Measurements from ENCODE around the gene LZTR1.

Gene LZTR1

DNA sequence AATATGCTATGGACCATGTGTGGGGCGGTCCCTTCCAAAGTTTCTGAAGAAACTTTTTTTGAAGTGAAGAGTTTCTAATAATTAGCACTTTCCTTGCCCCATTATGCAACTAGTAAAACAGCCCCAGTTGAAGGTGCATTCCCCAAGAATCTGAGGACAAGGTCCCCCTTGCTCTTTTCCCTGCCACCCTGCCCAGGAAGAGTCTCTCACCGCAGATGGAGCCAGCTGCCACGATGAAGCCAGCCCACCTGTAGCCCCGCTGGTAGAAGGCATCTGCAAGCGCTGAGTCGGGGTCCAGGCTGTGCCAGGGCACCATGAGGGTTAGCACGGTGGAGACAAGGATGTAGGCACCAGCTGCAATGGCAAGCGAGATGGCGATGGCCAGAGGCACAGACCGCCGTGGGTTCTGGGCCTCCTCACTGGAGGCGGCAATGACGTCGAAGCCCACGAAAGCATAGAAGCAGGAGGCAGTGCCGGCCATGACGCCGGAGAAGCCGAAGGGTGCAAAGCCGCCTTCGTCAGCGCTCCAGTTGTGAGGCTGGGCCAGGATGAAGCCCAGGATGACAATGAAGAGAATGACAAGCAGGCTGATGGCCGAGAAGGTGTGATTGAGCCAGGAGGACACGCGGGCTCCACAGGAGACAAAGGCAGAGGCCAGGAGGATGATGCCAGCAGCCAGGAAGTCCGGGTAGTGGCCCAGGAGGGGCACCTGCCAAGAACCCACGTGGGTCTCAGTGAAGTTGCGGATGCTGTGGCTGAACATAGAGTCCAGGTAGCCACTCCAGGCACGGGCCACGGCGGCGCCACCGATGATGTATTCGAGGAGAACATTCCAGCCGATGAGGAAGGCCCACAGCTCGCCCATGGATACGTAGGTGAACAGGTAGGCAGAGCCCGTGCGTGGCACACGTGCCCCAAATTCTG lies 48.8 kb downstream of the LZTR1 start:
- Histone ChIP-seq H3K27ac (ENCODE audit: low read length) (no peak overlapping the region), H3K4me3 (ENCODE audit: low read length) (no peak overlapping the region), H3K4me2 (ENCODE audit: low read length) (no peak overlapping the region), H4K20me1 (ENCODE audit: insufficient read depth, low read length) (no peaks in the 10 kb centered on the region), H3K36me3 (replicated peaks; ENCODE audit: low read depth, low read length) (no peaks in the 10 kb centered on the region), H3K4me1 (ENCODE audit: low read length) (peaks cover 6% of the 10 kb centered on the region), H3K9me3 (ENCODE audit: insufficient read depth, low read length) (no peaks in the 10 kb centered on the region), H2AFZ (ENCODE audit: low read depth, low read length) (no peak overlapping the region), H3K9ac (ENCODE audit: low read length) (no peak overlapping the region), H3K27me3 (ENCODE audit: low read depth, low read length) (0 out of 2 replicates have a peak, but pooled peaks cover 3% of the 10 kb centered on the region), H3K79me2 (ENCODE audit: low read length) (no peaks in the 10 kb centered on the region)
- no peak for TF ChIP-seq EZH2phosphoT487 (IDR thresholded peaks at IDR 0.05; ENCODE audit: low read depth)
- TF ChIP-seq, protein P1, sequence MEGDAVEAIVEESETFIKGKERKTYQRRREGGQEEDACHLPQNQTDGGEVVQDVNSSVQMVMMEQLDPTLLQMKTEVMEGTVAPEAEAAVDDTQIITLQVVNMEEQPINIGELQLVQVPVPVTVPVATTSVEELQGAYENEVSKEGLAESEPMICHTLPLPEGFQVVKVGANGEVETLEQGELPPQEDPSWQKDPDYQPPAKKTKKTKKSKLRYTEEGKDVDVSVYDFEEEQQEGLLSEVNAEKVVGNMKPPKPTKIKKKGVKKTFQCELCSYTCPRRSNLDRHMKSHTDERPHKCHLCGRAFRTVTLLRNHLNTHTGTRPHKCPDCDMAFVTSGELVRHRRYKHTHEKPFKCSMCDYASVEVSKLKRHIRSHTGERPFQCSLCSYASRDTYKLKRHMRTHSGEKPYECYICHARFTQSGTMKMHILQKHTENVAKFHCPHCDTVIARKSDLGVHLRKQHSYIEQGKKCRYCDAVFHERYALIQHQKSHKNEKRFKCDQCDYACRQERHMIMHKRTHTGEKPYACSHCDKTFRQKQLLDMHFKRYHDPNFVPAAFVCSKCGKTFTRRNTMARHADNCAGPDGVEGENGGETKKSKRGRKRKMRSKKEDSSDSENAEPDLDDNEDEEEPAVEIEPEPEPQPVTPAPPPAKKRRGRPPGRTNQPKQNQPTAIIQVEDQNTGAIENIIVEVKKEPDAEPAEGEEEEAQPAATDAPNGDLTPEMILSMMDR (IDR thresholded peaks at IDR 0.05; ENCODE audit: low read depth, low read length) = no peak

DNA sequence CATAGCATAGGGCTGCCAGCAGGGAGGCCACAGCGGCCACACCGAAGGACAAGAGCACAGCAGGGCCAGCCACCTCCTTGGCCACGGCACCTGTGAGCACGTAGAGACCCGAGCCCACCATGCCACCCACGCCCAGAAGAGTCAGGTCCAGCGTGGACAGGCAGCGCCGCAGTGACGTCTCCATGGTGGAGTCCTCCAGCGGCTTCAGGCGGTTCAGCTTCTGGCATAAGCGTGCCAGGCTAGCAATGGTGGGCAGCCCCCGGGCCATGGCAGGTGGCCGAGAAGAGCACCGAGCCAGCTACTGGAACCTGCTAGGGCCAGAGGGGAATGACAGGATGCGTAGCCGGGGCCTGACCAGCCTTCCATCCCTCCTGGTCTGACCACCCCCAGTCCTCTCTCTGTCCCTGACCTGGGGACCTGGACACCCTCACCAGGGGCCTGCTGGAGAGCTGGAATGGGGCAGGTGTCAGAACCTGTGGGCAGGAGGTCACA lies 49.5 kb downstream of the LZTR1 start:
- Histone ChIP-seq H3K9ac (ENCODE audit: low read length) (no peak overlapping the region), H3K4me1 (ENCODE audit: low read length) (peaks cover 11% of the 10 kb centered on the region), H3K27me3 (ENCODE audit: low read depth, low read length) (0 out of 2 replicates have a peak, but pooled peaks cover 3% of the 10 kb centered on the region), H4K20me1 (ENCODE audit: insufficient read depth, low read length) (no peaks in the 10 kb centered on the region), H2AFZ (ENCODE audit: low read depth, low read length) (no peak overlapping the region), H3K36me3 (replicated peaks; ENCODE audit: low read depth, low read length) (no peaks in the 10 kb centered on the region), H3K4me2 (ENCODE audit: low read length) (no peak overlapping the region), H3K27ac (ENCODE audit: low read length) (no peak overlapping the region), H3K79me2 (ENCODE audit: low read length) (no peaks in the 10 kb centered on the region), H3K4me3 (ENCODE audit: low read length) (no peak overlapping the region), H3K9me3 (ENCODE audit: insufficient read depth, low read length) (no peaks in the 10 kb centered on the region)
- no peak for TF ChIP-seq EZH2phosphoT487 (IDR thresholded peaks at IDR 0.05; ENCODE audit: low read depth)
- TF ChIP-seq, protein P1 (IDR thresholded peaks at IDR 0.05; ENCODE audit: low read depth, low read length) = no peak

DNA sequence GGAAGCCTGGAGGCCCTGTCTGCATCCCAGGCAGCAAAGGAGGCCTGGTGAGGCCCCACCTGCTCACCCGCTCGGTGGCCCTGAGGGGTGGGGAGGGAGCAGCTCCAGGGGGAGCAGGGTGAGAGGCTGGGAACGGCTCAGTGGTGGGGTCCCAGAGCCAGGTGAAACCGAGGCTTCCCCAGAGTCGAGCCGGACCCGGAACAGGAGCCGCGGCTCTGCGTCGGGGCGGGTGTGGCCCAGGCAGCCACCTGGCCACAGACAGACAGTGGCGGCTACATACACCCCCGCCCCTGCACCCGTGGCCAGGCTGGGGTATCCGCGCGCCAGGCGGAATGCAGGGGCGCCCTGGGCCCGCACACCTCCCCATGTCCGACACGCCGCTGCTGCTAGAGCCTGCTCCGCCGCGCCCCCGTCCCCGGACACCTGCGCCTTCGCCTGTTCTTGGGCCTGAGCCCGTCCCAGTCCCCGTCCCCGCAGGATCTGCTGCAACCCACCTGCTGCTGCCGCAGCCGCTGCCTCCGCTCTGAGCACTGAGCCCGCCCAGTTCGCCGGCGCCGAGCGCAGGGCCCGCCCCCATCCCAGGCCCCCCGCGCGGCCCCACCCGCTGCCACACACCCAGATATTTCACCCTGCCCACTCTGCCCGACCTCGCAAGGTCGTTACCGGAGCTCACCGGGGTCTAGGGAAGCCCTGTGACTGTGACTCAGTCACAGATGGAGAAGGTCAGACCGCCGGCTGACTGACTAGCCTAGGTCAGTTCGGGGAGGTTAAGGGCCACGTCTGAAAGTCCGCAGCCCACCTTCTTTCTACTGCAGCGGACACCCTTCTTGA lies 50.2 kb downstream of the LZTR1 start, which contains the start of gene SLC7A4:
Gene SLC7A4, minus strand, starts transcription at position 525 of the 831 bp plus-strand sequence. CDS start 749 bp downstream, outside the sequence.
- Histone ChIP-seq H3K9me3 (ENCODE audit: insufficient read depth, low read length) (no peaks in the 10 kb centered on the region), H3K36me3 (replicated peaks; ENCODE audit: low read depth, low read length) (no peaks in the 10 kb centered on the region), H3K9ac (ENCODE audit: low read length) (no peak within 1 kb of the TSS), H3K4me3 (ENCODE audit: low read length) (no peak within 1 kb of the TSS), H3K79me2 (ENCODE audit: low read length) (no peaks in the 10 kb centered on the region), H2AFZ (ENCODE audit: low read depth, low read length) (no peak within 1 kb of the TSS), H3K27ac (ENCODE audit: low read length) (no peak within 1 kb of the TSS), H4K20me1 (ENCODE audit: insufficient read depth, low read length) (no peaks in the 10 kb centered on the region), H3K4me2 (ENCODE audit: low read length) (no peak within 1 kb of the TSS), H3K4me1 (ENCODE audit: low read length) (peaks cover 11% of the 10 kb centered on the region), H3K27me3 (ENCODE audit: low read depth, low read length) (0 out of 2 replicates have a peak, but pooled peaks cover 3% of the 10 kb centered on the region)
- TF ChIP-seq EZH2phosphoT487 (IDR thresholded peaks at IDR 0.05; ENCODE audit: low read depth) = no peak
- TF ChIP-seq, protein P1 (IDR thresholded peaks at IDR 0.05; ENCODE audit: low read depth, low read length) = no peak
